Endothelial cell of umbilical vein (primary cell): ENCODE data around the gene GUCA1A.
"Not testable (repeated sequence)": the region's sequence is repeated elsewhere in the genome, so short reads cannot be mapped to it uniquely, and the experiment has no call there.

Source experiments
- CTCF ChIP-seq, 2 donors: IDR thresholded peaks; 1 replicate in 1 of 2; 2 replicates in 1 of 2; pipeline ENCODE4 v1.5.1; 2011; ENCODE audit warnings: low read length in 2 of 2, mild to moderate bottlenecking in 2 of 2, moderate library complexity in 2 of 2, control low read depth in 1 of 2, inconsistent platforms in 1 of 2, low read depth in 1 of 2; ENCODE audit not compliant: insufficient read depth in 1 of 2; ENCODE audit errors: extremely low read depth in 1 of 2
- EZH2 ChIP-seq: IDR thresholded peaks from 2 replicates; pipeline ENCODE4 v1.6.1; 2012; ENCODE audit warnings: borderline replicate concordance, low read depth, mild to moderate bottlenecking, moderate library complexity, low read length, inconsistent platforms; ENCODE audit not compliant: severe bottlenecking
- GATA2 ChIP-seq: IDR thresholded peaks from 2 replicates; pipeline ENCODE4 v1.7.0; 2011; ENCODE audit warnings: low read depth, mild to moderate bottlenecking, moderate library complexity, mixed read lengths, low read length; ENCODE audit not compliant: insufficient read length, insufficient read depth
- JUN ChIP-seq: IDR thresholded peaks from 2 replicates; pipeline ENCODE4 v1.6.1; 2011; ENCODE audit warnings: borderline replicate concordance, low read depth; ENCODE audit not compliant: insufficient read length, insufficient read depth
- POLR2A ChIP-seq: IDR thresholded peaks from 2 replicates; pipeline ENCODE4 v1.6.1; 2012; ENCODE audit warnings: low read depth, mild to moderate bottlenecking, control low read depth, low read length

DNA sequence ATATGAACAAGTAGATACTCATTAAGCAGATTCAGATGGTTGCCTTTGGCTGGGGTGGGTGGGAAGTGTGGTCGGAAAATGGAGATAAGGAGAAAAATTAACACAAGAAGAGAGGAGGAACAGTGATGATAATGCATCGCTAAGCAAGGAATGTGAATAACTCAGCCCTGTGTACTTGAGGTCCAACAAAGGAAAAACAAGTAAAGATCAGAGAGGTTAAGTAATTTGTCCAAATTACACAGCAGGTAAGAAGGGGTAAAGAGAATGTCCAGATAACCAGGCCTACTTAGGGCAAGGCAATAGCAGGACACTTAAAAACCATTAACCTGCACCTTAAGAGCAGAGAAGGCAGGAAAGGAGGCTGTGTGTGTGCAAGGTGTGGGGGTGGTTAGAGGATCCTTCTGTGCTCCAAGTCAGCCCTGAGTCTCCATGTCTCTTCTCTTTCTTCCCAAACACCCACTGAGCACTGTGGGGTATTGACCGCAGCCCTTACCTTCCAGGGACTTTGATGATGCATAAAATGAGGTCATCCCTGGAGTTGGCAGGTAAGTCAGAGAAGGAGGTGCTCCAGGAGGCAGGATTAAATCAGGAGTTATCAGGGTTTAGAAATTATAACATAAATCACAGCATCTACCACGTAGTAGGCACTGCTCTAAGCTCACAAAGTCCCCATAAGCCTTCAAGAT lies 20.5 kb upstream of the GUCA1A start:
- TF ChIP-seq CTCF (IDR thresholded peaks at IDR 0.05; ENCODE audit: extremely low read depth in 1 of 2, insufficient read depth in 1 of 2, low read depth in 1 of 2, low read length in 2 of 2); POLR2A; JUN; EZH2; GATA2: not testable (repeated sequence)
